A549 treated with AZD2906 at 1 μM for 4 hours (cell line): ENCODE measurements around the gene HLA-F. TPM values are rescaled to one million over a fixed set of nuclear protein-coding genes. Genes with fewer than 3 reads are reported as not detected.

Source experiments
- total RNA-seq: library from RNA; stranded (reverse); fragments of 200-300 nt; extraction: Qiagen RNA extraction; gene quantifications from 5 replicates; pipeline ENCODE4 v1.2.3, GENCODE V29; 2022

Gene HLA-F
- total RNA-seq: 3.5 to 5.1 TPM (median 4.2 TPM) in 5 replicates

DNA sequence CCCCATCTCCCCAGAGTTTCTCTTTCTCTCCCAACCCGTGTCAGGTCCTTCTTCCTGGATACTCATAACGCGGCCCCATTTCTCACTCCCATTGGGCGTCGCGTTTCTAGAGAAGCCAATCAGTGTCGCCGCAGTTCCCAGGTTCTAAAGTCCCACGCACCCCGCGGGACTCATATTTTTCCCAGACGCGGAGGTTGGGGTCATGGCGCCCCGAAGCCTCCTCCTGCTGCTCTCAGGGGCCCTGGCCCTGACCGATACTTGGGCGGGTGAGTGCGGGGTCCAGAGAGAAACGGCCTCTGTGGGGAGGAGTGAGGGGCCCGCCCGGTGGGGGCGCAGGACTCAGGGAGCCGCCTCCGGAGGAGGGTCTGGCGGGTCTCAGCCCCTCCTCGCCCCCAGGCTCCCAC, at the start of gene HLA-F:
HLA-F (plus strand) TSS at position 173 of the 404 bp plus-strand sequence; CDS start at position 203, 30 bp downstream.

DNA sequence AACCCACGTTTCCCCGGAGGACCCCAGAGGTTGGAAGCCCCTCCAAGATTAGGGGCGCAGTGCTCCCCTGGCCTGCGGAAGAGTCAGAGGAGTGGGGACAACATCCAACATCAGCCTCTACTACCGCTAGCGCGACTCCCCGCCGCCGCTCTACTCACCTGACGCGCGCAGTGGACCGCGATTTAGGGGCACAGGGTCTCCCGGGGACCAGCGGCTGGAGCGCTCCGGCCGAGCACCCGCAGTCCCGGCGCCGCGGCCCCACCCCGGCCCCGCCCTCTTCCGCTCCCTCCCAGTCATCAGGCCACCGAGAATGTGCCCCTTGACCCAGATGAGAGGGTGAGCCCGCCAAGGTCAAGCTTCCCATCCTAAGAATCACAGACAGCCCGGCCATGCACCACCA, 42.3 kb upstream of the HLA-F start, which contains the start of gene ZFP57:
ZFP57 (minus strand) TSS at position 249 of the 400 bp plus-strand sequence. CDS start 4,149 bp downstream, outside the sequence.

Other genes with a start within 250 kb of the HLA-F start
- gene MAS1L, start 235.5 kb upstream of the HLA-F start, total RNA-seq: not detected in 5 replicates
- gene UBD, start 163.7 kb upstream of the HLA-F start, total RNA-seq: 0.41 to 1.00 TPM (median 0.54 TPM) in 5 replicates
- not detected in 5 replicates for gene OR2H2, start 138.3 kb upstream of the HLA-F start, total RNA-seq
- gene GABBR1, start 90.3 kb upstream of the HLA-F start, total RNA-seq: 3.0 to 6.1 TPM (median 4.0 TPM) in 5 replicates
- not detected in 5 replicates for gene MOG, start 66.3 kb upstream of the HLA-F start, total RNA-seq
- not detected in 5 replicates for gene ZFP57, start 42.3 kb upstream of the HLA-F start, total RNA-seq
- gene HLA-G, start 104.4 kb downstream of the HLA-F start, total RNA-seq: 0.06 TPM in 1 of 5 replicates, not detected in the others
- 129 to 157 TPM (median 143 TPM) in 5 replicates for gene HLA-A, start 219.1 kb downstream of the HLA-F start, total RNA-seq